Measurements from ENCODE around the gene NAGPA.
A peak's percentile ranks its signal among the peaks of the same experiment; 100 is the strongest.
"Not testable (repeated sequence)": the region's sequence is repeated elsewhere in the genome, so short reads cannot be mapped to it uniquely, and the experiment has no call there.

The NAGPA gene

GRCh38 chr16:5033256-5034166 is at the start of gene NAGPA:
TSS of gene NAGPA (minus strand) at chr16:5033935. CDS start at chr16:5033914, 21 bp downstream.
- DNase-seq (ENCODE audit: low read depth in 2 of 3, low spot score in 1 of 3): peak; percentile 63 to 77 (median 70)

DNA sequence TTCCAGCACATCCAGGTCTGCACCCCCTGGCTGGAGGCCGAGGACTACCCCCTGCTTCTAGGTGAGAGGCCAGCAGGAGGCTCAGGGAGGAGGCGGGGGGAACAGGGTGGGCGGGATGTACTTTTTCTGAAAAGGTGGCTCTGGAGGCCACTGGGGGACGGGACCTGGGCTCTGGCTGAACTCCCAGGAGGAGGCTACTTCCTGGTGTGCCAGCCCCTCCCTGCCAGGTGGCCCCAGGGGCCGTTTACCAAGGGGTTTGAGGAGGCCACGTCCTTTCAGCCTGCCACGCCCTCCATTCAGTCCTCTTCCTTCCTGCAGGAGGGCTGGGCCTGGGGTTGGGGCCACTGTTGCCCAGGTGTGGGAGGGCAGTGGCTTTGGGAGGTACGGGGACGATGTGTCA is 47.3 kb upstream of the NAGPA start:
- DNase-seq (ENCODE audit: low read depth in 2 of 3, low spot score in 1 of 3): not testable (repeated sequence)

DNA sequence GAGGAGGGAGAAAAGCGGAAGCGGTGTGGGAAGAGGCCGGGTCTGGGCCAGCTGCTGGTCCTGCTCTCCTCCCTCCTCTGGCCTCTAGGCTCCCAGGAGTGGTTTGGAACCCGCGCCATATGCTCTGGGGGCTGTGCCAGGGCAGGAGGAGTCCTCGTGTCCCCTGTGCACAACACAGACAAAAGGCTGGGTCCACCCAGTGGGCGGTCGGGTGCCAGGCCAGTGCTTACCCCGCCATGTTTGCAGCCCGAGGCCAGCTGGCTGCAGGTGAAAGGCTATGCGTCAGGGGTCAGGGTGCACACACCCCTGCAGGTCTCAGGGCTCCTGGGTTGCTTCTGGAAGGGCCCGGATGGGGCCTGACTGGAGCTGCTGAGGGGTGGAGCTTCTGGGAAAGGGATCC is 46.7 kb upstream of the NAGPA start:
- DNase-seq (ENCODE audit: low read depth in 2 of 3, low spot score in 1 of 3): not testable (repeated sequence)

DNA sequence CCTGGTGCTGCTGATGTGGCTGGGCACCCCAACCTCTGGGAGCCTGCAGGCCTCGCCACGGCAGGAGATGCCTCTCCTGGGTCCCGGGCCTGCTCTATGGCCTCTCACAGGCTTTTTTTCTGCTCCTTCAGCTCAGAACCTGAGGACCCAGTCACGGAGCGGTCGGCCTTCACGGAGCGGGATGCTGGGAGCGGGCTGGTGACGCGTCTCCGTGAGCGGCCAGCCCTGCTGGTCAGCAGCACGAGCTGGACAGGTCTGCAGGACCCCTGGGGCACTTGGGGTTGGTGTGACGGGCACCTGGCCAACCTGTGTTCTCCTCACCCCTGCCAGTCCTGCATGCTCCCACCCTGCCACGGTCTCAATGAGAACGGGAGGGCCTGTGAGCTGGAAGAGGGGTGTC is 44.9 kb upstream of the NAGPA start:
- no peak for DNase-seq (ENCODE audit: low read depth in 2 of 3, low spot score in 1 of 3)

- DNase-seq (ENCODE audit: low read depth in 2 of 3, low spot score in 1 of 3): no peak
Observed at GRCh38 chr16:5077304-5077703, 43.6 kb upstream of the NAGPA start.

DNA sequence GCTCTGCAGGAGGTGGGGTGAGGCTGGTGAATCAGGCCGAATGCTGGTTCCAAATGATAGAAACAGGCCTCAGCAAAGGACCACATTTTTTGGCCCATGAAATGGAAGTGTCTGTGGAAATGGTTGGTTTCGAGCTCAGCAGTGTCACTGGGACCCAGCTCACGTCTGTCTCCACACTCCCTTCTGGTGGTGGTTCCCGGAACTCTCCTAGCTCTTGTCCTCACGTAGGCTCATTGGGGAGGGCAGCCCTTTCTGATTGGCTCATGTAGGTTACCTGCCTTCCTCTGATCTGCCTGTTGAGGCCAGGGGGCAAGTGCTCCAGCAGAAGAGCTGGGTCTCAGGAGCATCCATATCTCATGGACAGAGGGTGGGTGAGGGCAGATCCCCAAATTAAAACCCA is 41.9 kb upstream of the NAGPA start:
- DNase-seq (ENCODE audit: low read depth in 2 of 3, low spot score in 1 of 3): no peak

GRCh38 chr16:5073771-5074170 is 40.0 kb upstream of the NAGPA start:
- not testable (repeated sequence) for DNase-seq (ENCODE audit: low read depth in 2 of 3, low spot score in 1 of 3)

- no peak for DNase-seq (ENCODE audit: low read depth in 2 of 3, low spot score in 1 of 3)
Observed at GRCh38 chr16:5073279-5073629, 39.5 kb upstream of the NAGPA start.

DNA sequence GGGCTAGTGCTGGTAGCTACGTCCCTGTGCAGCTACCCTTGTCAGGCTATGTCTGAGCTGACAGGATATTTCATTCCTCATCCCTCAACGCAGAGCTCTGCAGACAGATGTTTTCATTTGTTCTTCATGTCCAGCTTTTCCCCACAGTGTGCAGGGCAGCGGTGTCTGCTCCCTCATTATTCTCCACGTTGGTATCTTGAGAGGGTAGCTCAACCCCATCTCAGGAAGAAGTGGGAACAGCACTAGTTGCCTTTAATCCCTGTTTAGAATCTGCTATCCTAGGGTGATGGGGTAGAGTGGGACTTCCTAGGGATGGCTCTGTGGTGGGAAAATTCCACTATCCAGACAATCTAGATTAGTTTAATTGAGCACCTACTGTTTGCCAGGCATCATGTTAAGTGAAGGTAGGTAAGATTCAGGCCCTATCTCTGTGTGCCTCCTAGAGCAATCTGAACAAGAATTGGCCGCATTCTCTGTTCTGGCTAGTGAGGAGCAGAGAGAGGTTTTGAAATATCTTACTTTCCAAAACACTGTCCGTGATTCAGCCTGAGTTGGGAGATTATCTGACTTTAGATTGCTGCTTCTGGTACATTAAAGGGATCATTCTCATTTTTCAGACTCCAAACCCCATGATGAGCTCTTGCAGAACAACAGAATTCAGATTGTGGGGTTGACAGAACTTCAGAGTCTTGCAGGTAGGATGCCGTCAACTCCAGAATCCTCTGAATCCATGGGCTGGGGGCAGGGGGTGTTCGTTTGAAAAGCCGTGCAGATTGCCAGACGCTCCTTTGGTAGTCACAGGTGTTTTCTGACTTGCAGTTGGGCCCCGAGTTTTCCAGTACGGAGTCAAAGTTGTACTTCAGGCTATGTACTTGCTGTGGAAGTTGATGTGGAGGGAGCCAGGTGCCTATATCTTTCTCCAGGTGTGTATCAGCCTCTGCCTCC is 38.9 kb upstream of the NAGPA start:
- no peak for DNase-seq (ENCODE audit: low read depth in 2 of 3, low spot score in 1 of 3)

DNA sequence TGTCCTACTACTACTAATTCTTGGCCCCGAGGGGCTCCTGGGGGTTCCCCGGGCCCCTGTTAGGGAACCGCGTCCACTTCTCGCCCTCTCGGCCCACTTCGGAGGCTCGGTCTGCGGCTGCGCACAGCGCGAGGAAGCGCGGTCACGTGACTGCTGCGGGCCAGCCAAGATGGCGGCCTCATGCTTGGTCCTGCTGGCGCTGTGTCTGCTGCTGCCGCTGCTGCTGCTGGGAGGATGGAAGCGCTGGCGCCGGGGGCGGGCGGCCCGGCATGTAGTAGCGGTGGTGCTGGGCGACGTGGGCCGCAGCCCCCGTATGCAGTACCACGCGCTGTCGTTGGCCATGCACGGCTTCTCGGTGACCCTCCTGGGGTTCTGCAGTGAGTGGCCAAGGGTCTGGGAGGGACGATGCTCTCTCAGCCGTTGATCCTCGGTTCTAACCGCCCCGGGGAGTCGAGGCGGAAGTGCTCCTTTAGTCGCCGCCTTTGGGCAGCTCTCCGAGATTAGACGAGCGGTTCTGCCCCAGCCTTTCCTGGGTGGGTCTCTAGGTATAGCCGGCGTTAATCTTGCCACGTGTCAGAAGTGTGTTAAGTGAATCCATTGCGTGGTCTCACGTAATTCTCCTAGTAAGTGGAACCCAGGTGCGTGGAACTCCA is 38.1 kb upstream of the NAGPA start, which contains the start of gene ALG1:
Gene ALG1, plus strand, starts transcription at position 163 of the 653 bp plus-strand sequence. Its CDS starts 7 bp downstream, at position 170.
- peak; percentile 80 to 86 (median 85) for DNase-seq (ENCODE audit: low read depth in 2 of 3, low spot score in 1 of 3)

DNA sequence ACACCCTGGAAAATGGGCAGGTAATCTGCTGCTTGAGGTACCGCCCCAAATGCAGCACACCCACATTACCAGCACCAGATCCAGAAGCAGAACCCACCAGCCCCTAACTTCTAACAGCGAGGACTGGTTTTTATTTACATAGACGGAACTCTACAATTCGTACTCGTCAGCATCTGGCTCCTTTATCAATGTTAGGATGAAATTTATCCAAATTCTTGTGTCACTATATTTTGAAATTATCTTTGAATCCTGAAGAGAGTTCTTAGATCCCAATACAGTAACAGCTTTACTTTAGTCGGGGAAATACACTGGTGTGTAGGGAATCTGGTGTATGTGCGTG is 37.6 kb upstream of the NAGPA start:
- DNase-seq (ENCODE audit: low read depth in 2 of 3, low spot score in 1 of 3): no peak

GRCh38 chr16:5070431-5071186 is 36.9 kb upstream of the NAGPA start:
- no peak for DNase-seq (ENCODE audit: low read depth in 2 of 3, low spot score in 1 of 3)

GRCh38 chr16:5069854-5070253 is 36.1 kb upstream of the NAGPA start:
- no peak for DNase-seq (ENCODE audit: low read depth in 2 of 3, low spot score in 1 of 3)

DNA sequence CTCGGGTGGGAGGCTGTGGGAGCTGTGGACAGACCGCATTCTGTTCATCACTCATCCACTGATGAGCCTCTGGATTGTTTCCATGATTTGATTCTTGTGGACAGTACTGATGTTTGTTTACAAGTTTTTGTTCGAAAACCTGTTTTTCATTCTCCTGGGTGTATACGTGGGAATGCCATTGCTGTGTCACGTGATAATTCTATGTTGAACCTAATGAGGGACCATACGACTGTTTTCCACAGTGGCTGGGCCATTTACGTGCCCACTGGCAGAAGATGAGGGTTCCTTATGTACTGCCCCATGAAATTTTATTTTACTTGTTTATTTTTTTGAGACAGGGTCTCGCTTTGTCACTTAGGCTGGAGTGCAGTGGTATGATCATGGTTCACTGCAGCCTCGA is 35.3 kb upstream of the NAGPA start:
- no peak for DNase-seq (ENCODE audit: low read depth in 2 of 3, low spot score in 1 of 3)

DNA sequence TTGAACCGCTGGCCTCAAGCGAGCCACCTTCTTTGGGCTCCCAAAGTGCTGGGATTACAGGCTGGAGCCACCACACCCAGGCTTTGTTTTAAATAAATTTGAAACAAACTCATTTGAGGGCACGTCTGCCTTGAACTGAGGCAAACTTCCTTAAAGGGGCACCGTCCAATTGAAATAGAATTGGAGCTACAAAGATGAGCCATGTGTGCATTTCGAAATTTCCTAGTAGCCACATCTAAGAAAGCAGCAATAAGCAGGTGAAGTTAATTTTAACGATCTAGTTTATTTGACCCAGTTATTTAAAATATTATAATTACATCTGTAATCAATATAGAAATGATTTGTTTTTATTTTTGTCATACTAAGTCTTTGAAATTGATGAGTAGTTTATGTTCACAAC is 32.8 kb upstream of the NAGPA start:
- DNase-seq (ENCODE audit: low read depth in 2 of 3, low spot score in 1 of 3): no peak

DNA sequence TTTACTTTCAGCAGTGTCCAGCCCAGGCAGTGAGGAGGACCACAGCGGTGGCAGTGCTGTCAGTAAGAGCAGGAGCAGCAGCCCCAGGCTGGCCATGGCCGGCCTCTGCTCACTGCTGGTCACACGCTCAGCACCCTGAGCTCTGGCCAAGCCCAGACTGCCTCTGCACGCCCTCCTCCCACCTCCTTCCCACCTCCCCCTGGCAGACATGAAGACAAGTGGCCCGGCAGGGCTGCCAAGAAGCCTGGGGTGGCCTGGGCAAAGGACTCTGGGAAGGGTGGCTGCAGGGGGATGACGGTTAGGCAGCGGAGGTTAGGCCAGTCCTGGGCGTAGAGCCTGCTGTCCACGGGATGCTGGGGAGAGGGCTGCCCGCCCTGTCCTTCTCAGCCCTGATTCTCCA is 32.1 kb upstream of the NAGPA start, which contains the start of gene C16orf89:
Gene C16orf89, minus strand, starts transcription at position 144 of the 400 bp plus-strand sequence. Its CDS starts 48 bp downstream, at position 96.
- DNase-seq (ENCODE audit: low read depth in 2 of 3, low spot score in 1 of 3): no peak

GRCh38 chr16:5065326-5065725 is 31.6 kb upstream of the NAGPA start:
- no peak for DNase-seq (ENCODE audit: low read depth in 2 of 3, low spot score in 1 of 3)

DNA sequence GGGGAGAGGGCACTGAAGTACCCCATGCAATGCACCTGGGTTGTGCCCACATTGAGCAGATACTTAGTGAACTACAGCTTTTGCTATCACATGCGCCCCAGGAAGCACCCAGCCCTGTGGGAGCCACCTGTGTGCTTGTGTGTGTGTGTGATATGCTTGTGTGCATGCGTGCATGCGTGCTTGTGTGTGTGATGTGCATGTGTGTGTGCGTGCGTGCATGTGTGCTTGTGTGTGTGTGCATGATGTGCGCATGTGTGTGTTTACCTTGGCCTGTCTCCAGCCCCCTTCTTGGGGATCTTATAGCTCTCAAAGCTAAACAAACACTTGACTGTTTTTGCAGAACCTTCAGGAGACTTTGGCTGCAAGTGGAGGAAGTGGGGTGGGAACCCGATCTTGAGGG is 31.2 kb upstream of the NAGPA start:
- DNase-seq (ENCODE audit: low read depth in 2 of 3, low spot score in 1 of 3): no peak

- no peak for DNase-seq (ENCODE audit: low read depth in 2 of 3, low spot score in 1 of 3)
Observed at GRCh38 chr16:5062790-5063765, 29.3 kb upstream of the NAGPA start.
